GM04504 (cell line): ENCODE results near the gene CCSER1.
"Not testable (repeated sequence)": the region's sequence is repeated elsewhere in the genome, so short reads cannot be mapped to it uniquely, and the experiment has no call there.

Experiments
- DNase-seq: peaks from one replicate; pipeline ENCODE4 v3.0.0-alpha.2; 2012; ENCODE audit warnings: low read depth

The CCSER1 gene

DNA sequence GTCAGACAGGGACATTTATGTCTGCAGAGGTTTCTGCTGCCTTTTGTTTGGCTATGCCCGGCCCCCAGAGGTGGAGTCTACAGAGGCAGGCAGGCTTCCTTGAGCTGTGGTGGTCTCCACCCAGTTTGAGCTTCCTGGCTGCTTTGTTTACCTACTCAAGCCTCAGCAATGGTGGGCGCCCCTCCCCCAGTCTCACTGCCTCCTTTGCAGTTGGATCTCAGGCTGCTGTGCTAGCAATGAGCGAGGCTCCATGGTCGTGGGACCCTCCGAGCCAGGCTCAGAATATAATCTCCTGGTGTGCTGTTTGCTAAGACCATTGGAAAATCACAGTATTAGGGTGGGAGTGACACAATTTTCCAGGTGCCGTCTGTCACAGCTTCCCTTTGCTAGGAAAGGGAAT is 578.3 kb downstream of the CCSER1 start:
- not testable (repeated sequence) for DNase-seq

DNA sequence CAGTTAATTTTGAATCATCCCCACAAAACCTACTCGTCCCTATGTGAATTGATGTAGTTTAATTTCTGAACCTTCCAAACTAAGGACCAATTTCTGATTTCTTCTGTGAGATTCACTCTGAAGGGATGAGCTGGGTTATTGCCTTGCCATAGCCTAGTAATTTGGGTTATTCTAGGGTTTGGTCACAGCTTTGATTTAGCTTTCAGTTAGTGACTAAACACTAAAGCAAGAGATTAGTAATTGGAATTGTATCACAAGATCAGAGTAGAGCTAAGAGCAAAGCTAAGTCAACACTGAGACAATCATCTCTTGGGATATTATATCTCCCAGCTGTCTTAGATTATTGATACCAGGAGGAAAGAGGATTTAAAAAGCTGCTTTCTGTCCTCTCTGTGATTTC is 588.0 kb downstream of the CCSER1 start:
- DNase-seq, result no peak

DNA sequence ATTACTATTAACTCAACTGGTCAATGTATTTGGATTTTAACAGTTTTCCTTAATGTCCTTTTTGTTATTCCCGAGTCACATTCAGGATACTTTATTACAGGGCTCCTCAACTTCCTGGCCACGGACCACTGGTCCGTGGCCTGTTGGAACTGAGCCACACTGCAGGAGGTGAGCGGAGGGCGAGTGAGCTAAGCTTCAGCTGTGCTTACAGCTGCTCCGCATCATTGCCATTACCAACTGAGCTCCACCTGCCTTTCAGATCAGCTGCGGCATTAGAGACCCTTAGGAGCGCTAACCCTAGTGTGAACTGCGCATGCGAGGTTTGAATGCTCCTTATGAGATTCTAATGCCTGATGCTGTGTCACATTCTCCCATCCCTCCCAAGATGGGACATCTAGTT is 591.7 kb downstream of the CCSER1 start:
- DNase-seq, result no peak

DNA sequence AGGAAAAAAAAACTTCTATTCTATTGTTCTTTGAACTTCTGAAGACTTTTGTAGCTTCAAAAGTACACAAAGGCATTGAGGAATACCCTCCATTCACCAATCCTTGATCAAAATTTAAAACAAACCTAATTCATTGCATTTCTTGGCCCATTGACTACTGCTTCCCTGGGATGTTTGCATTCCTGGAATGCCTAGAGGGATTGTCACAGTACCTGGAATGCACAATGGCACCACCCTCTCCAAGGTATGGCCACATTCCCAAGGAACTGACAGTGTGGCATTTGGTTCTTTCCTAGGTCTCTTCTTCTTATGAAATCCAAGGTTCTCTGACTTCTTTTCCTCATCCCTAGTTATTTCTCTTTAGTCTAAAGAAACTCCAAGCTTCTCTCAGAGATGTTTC is 600.7 kb downstream of the CCSER1 start:
- no peak for DNase-seq

DNA sequence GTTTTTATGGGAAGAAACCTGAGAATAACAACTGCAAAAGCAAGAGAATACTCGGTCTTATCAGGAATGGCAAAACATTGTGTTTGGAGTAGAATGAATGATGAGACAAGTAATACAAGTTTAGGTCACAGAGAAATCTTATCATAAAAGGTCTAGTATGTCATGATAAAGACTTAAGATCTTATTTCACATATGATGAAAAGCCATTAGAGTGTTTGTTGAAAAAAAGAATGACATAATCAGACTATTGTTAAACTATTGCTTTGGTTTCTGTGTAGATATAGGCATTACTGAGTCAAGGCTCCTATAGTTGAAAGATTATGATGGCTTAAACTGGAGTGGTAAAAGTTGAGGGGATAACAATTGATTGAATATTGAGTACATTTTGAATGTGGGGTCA is 603.6 kb downstream of the CCSER1 start:
- DNase-seq, result no peak

DNA sequence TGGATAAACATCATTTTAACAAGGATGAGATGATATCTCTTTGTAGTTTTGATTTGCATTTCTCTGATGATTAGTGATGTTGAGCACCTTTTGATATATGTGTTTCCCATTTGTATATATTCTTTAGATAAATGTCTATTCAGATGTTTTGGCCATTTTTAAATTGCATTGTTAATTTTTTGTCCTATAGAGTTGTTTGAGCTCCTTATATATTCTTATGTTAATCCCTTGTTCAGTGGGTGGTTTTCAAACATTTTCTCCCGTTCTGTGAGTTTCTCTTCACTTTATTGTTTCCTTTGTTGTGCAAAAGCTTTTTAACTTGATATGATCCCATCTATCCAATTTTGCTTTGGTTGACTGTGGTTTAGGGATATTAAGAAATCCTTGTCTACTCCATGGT is 606.0 kb downstream of the CCSER1 start:
- no peak for DNase-seq

DNA sequence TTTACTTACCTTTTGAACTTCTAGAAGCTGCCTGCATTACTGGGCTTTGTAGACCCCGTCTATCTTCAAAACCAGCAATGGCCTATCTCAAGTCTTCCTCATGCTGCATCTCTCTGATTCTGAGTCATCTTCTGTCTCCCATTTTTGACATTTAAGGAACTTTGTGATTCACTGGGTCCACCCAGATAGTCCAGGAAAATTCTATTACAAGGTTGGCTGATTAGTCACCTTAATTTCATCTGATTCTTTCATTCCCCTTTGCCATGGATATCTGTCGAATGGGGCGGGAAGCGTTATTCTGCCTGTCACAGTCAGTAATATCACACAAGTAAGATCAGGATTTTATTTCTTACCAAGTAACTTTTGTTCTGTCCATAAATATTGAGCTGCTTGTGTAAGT is 618.0 kb downstream of the CCSER1 start:
- DNase-seq, result no peak

DNA sequence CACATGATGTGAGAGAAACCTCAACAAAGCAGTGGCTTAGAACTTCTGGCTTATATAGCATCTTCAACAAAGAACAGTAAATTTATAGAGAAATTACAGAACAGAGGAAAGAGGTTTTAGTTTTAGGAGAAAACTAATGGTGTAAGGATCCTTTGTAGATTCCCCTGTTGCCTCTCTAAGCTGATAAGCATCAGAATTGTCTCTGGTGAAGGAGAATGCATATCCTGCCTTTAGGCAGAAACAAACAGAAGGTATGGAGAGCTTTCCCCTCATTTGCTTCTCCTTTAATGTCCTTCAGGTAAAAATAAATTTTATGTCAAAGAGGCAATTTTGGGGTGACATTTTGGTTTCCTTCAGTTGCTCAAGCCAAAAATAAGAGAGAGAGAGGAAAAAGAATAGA is 625.9 kb downstream of the CCSER1 start:
- no peak for DNase-seq

DNA sequence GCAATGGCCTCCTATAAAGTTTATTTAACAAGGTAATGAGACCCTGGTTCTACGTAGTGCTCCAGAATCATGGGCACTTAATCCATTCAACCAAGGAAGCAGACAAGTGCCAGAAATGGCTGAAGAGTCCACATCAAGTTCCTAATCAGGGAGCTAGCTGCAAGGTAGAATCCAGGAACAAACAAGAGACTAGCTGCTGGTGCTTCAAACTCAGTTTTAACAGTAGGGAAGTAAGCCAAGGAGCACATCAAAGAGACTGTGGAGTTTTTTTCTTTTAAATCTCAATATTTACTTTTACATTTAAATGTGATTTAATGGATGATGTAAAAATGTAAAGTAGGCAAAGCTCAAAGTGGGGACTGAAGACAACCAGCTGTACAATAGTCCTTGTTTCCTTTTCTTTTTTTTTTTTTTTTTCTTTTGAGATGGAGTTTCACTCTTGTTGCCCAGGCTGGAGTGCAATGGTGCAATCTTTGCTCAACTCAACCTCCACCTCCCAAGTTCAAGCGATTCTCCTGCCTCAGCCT is 630.4 kb downstream of the CCSER1 start:
- no peak for DNase-seq

DNA sequence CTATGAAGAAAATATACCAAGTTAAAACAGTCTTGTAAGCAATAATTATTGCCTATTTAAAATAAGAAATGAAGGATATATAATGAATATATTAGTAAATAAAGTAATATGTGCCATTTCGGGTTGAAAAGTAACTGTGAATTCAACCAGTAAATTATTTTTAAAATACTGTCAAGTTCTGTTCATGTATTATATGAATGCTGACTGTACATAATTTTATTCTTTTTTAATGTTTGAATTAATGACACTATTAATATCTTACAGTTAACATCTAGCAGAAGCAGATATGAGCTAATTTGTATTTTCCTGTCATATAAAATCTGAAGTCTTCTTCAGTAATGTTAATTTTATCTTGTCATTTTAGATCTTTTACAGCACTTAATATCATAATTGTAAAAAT is 632.9 kb downstream of the CCSER1 start:
- DNase-seq, result no peak

DNA sequence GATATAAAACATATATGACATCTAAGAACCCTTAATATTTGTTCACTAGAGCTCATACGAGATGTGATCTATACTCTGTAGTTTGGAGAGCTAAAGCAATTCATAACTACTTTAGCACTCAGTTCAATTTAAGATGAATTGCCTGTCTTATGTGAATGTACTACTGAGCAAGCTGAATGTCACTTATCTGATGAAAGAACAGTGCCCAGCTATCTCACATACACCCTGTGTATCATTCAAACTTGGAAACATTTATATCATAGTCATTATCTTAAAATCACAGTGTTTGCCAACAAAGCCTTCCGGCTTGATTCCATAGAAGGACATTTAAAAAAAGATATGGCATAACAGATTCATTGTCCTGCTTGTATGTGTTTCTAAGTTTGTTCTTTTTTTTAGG is 639.6 kb downstream of the CCSER1 start:
- no peak for DNase-seq

DNA sequence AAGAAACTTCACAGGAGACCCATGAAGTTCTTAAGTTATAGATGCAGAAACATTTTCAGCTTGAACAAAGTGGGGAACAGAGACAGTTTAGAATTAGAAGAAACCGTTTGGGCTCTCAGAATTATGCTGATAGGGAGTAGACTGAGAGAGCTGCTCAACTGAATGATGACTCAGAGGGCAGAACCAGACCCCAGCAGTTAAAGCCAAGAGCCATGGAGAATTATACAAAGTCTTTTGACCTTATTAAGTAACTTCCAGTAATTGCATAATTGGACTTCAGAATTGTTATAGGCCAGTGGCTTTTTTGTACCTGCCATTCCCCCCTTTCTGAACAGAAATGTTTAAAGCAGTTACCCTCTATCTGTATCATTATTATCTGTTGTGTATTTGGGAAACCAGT is 642.1 kb downstream of the CCSER1 start:
- DNase-seq, result no peak

DNA sequence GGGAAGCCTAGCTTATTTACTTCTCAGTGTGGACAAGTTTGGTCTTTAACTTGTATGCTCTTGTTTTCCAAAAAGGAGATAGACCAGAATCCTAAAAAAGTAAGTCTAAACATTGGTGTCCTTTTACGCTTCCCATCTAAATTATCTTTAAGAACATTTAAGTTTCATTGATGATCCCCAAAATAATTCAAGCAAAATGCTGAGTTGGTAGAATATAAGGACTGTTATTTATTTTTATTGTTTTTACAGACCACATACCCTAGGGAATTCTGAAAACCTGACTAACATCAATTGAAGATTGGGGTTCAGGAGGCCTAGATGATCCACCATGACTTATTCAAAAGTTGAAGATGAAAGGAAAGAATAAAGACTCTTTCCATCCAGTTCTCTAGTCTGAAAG is 653.0 kb downstream of the CCSER1 start:
- no peak for DNase-seq

DNA sequence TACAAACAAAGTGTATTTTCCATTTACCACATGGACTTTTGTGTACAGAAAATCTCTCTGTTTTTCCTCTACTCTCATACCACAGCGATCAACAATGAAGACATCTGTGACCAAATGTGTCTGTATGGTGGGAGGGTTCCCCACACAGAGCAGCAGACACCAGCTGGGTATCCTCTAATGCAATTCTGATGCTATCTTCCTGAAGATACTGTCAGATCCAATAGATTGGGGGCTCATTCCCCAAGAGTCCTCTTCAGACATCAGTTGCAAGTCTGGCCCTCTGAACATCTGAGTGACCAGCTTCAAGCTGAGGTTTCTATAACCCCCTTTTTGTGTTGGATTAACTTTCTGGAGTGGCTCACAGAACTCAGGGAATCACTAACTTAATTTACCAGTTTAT is 659.4 kb downstream of the CCSER1 start:
- no peak for DNase-seq

DNA sequence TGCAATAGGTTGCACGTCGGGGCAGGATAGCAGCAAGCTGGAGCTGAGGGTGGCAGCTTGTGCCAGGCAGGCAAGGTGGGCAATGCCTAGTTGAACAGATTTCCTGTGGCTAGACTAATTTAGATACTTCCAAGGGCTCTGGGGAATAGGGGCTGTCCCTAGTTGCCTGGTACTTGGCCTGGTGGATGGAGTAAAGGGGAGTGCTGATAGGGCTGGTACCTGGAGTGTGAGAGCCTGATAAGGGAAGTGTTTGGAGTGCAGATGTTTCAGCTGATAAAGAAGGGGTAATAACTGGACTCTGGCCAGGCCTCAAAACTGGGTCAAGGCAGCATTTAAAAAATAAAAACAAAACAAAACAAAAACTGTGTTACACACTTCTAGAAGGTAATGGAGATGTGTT is 665.5 kb downstream of the CCSER1 start:
- DNase-seq, result no peak

DNA sequence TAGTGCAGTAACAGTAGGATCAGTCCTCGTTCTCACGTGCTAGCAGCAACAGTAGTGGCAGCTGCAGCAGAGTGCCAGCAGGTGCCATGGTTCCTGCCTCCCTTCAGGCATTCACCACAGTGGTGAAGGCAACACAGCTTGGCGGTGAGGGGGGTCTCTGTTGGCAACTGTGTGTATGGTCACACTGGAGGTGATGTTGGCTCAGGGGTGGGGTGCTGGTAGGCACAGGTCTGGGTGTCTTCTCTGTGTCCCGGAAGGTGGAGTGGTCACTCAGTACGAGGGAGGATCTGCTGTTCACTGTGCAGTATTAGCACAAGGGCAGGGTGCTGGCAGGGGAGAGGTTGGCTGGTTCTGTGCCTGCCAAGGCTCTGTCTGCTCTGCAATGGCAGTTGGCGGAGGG is 671.8 kb downstream of the CCSER1 start:
- DNase-seq, result no peak

DNA sequence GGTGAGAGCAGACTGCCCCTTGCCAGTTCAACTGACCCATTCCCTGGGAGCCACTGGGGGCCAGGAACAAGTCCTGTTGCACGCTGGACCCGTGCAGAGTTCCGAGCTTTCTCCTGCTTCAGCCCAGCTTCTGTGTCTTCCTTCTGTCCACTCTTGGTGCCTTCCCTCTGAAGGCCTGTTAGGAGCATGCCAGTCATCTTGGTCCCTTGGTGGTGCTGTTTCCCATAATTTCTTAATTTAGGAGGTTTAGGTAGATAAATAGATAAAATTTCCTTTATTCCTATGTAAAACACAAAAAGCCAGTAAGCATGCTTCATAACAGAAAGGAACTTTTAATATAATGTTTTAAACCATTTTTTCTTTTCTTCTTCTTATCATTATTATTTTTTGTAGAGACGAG is 672.7 kb downstream of the CCSER1 start:
- DNase-seq, result no peak

DNA sequence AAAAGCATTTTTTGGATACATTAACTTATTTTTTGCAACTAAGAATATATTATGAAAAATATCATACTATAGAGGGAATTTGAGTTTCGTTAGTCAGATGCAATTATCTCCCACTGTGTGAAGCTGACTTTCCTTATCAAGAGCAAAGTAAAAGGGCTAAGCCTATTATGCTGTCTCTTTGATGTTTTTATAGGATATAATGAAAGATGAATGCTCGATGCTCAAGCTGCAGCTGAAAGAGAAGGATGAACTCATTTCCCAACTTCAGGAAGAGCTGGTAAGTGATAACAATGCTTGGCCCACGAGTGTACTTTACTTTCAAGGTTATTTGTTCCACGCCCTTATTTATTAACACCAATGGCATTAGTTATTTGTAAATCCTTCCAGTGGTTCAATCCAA is 688.4 kb downstream of the CCSER1 start:
- no peak for DNase-seq

DNA sequence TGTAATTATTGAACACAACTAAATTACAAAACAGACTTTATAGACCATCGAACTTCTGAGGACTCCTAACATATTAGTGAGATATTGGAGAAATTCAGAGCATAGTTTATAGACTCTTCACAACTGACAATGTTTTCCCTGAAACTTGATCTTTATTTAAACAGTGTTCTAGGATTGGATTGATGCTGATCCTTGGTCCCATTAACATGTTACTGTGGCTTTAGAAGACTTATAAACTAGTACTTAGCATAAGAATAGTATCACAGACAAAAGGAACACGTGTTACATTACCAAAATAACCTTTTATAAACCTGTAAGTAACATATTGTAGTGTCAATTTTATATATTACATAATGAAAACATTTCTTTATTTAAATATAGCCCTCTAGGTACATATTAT is 689.6 kb downstream of the CCSER1 start:
- no peak for DNase-seq

DNA sequence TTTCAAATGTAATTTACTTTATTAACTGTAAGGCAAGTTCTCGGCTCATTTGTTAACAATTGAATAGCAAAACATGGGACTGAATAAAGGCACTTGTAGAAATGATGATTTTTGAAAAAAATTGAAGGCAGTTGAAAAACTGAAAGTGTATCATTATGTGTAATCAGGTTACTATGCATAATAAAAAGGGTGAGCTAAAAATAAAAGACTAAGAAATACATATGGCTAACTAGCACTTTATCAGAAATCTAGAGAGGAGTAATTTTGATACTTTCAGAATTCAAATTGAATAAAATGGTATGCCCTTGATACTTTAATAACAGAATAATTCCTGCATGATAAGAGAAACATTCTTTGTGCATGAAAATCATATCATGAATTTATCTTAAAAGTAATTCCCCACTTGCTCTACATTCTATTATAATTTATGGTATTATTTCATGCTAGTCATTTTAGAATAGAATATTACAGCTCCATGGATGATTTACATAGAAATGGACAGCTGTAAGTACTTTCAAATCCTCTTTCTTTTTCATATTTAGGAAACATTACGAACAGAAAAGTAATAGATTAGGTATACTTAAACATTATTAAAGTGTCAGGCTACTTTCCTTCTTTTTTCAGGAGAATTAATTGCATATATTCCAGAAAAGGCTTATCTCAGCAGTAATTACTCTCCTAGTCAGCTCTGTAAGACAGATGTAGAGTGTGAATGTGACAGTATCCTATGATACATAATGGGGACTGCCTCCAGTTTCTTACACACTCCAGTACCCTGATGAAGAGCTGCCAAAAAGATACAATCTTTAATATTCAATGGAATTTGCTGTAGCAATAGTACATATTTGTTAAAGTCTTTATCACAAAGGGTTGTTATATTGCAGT is 697.3 kb downstream of the CCSER1 start:
- no peak for DNase-seq

DNA sequence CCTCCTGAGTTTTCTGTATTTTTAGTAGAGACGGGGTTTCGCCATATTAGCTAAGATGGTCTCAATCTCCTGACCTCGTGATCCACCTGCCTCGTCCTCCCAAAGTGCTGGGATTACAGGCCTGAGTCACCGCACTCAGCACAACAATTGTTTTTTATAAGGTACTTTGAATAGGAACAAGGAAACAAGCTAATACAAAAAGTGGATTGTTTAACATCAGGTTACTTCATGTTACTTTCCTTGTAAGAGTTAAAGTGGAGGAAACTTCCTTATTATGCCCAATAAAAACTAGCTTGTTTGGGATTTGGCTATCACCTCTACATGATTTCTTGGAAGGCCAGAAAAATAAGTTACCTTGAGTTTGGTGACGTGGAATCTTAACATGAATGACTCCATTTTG is 698.7 kb downstream of the CCSER1 start:
- DNase-seq, result no peak

DNA sequence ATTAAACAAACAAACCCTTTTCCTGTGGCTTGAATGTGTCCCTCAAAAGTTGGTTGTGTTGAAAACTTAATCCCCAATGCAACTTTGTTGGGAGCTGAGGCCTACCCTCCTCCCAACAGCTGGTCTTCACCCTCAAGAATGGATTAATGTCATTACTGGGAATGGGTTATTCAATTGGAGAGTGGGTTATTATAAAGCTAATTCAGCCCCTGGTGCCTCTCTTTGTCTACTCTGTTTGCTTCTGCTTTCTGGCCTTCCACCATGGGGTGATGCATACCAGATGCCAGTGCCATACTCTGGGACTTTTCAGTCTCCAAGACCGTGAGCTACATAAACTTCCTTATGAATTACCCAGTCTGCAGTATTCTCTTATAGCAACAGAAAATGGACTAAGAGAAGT is 706.5 kb downstream of the CCSER1 start:
- no peak for DNase-seq

DNA sequence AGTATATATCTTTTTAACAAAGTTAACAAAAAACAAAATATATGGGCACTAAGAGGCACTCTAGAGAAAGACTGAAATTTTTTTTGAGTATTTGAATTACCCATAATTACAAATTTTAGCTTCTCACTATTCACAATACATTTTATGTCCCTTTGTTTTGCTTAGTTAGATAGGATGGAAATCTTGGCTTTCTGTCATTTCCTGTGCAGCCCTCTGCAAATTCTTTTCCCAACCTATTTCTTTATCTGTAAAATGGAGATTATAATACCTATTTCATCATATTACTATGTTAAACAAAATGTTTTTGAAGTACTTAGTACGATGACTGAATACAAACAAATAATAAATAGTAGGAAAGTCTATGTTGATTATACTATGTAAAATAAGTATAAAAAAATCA is 710.0 kb downstream of the CCSER1 start:
- DNase-seq, result no peak

DNA sequence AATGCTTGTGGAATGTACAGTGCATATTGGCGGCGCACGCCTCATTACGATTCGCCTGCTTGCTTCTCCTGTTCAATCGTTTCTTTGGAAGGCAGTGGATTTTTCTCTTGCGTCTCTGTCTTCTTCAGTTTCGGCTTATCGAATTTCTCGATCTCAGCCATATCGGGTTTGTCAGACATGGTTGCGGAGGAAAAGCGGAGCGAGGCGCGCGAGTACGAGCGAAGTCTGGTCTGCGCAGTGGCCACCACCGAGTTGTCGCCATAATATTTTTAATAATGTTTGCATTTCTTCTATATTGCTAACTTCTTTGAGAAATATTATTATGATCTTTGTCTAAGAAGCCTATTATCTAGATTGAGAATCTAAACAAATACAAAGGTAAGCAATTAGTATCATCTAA is 711.7 kb downstream of the CCSER1 start:
- DNase-seq, result not testable (repeated sequence)
